Measurements from ENCODE around the gene SLC22A23.

GRCh38 chr6:3449321-3449720 lies 7.5 kb downstream of the SLC22A23 start:
- TF ChIP-seq CTCF (IDR thresholded peaks at IDR 0.05) (no peak), ZFX (IDR thresholded peaks at IDR 0.05; ENCODE audit: borderline replicate concordance) (no peak)

Measured in 22Rv1 (cell line).